ENCODE measurements around the gene CHSY1.

- TF ChIP-seq CTCF (IDR thresholded peaks at IDR 0.05; ENCODE audit: low read depth, low read length) (no peak), EZH2phosphoT487 (IDR thresholded peaks at IDR 0.05; ENCODE audit: low read depth) (no peak)
These were observed 60.6 kb downstream of the CHSY1 start for GRCh38 chr15:101191242-101191641.
